Psoas muscle (tissue), 8 donors: ENCODE results near the gene PAK5. TPM values are rescaled to one million over a fixed set of nuclear protein-coding genes. Genes with fewer than 3 reads are reported as not detected.

Source experiments
- ATAC-seq, 4 donors: fragments of 200-7000 bp; cut with Tn5 transposase; one replicate each; pipeline ENCODE4 v1.9.1; 2020; ENCODE audit warnings: moderate library complexity in 3 of 4, mild to moderate bottlenecking in 2 of 4
- DNase-seq, 2 donors: peaks; one replicate each; pipeline ENCODE4 v3.0.0-alpha.2; 2020
- H3K27ac ChIP-seq: fragments of 200-600 bp; one replicate; pipeline ENCODE4 v1.8.0; 2022
- H3K27me3 ChIP-seq, 3 donors: fragments of 200-600 bp in 1 of 3; one replicate each; pipeline versions ENCODE4 v1.6.1 to v1.8.0; 2013 to 2022; ENCODE audit warnings: low read length in 2 of 3, mild to moderate bottlenecking in 2 of 3, moderate library complexity in 1 of 3; ENCODE audit not compliant: insufficient read depth in 3 of 3
- H3K36me3 ChIP-seq, 2 donors: fragments of 200-600 bp in 1 of 2; one replicate each; pipeline versions ENCODE4 v1.6.1 to v1.8.0; 2013 to 2022; ENCODE audit warnings: low read depth in 1 of 2, mild to moderate bottlenecking in 1 of 2, moderate library complexity in 1 of 2; ENCODE audit not compliant: insufficient read depth in 1 of 2
- H3K4me1 ChIP-seq: fragments of 200-600 bp; one replicate; pipeline ENCODE4 v1.8.0; 2022
- H3K4me3 ChIP-seq: fragments of 200-600 bp; one replicate; pipeline ENCODE4 v1.8.0; 2022; ENCODE audit warnings: mild to moderate bottlenecking
- H3K9me3 ChIP-seq: fragments of 200-600 bp; one replicate; pipeline ENCODE4 v1.8.0; 2022
- CTCF ChIP-seq: fragments of 200-600 bp; IDR thresholded peaks from one replicate; pipeline ENCODE4 v1.8.0; 2022; ENCODE audit warnings: antibody characterized with exemption
- WGBS, 3 donors: extraction: QIAGEN DNeasy Blood & Tissue Kit; methylation state at CpG; one replicate each; pipeline versions ENCODE4 v1.1.6 to v1.1.7; 2013; 5-methylcytosine and 5-hydroxymethylcytosine counted together
- intact Hi-C, 2 donors: fragments of 100-400 bp; cut with DNase I; formaldehyde crosslinking; loops; one replicate each; pipeline versions ENCODE4 v1.11.0 to v1.14.2; 2022
- polyA plus RNA-seq, 3 donors: library from polyadenylated mRNA; stranded (reverse); fragments of 200-250 nt; gene quantifications; one replicate each; pipeline ENCODE4 v1.2.3, GENCODE V29; 2013
- total RNA-seq, 4 donors: library from RNA; stranded (reverse); fragmentation: NEBNext Ultra II Directional in 2 of 4; extraction: Animal tissue kit (Norgen Biotek cat#: 25700) in 2 of 4; gene quantifications; one replicate each; pipeline versions ENCODE4 v1.2.1 to v1.2.4, GENCODE V29; 2021 to 2023
- donor health status: healthy with polysubstance abuse.
- donor health status: DM: no; HTN: no; CAD: no; lungs with moderate emphysema.
- donor health status: Bipolar disorder and iron deficiency.
- donor health status: healthy.
- donor health status: DM: yes; HTN: yes; CAD: no.
- donor health status: DM: no; HTN: no; CAD: no.
- donor health status: DM: no; HTN: no; CAD: no.
- donor health status: DM: yes; HTN: yes; CAD: no.

Gene PAK5
- total and polyA plus RNA-seq, 7 donors = 0.01 TPM; not detected in 6

GRCh38 chr20:9555781-9556180, 283.1 kb downstream of the PAK5 start:
- Histone ChIP-seq H3K9me3 (no peaks in the 10 kb centered on the region), H3K27ac (no peak overlapping the region), H3K36me3 (no peaks in the 10 kb centered on the region), H3K4me3 (no peak overlapping the region), H3K27me3 (no peaks in the 10 kb centered on the region), H3K4me1 (no peaks in the 10 kb centered on the region)
- ATAC-seq (no peak), DNase-seq (no peak)
- no peak for TF ChIP-seq CTCF
- 81 to 90% (median 82%) methylated on average over 2 of the region's 2 CpGs for WGBS, 3 donors
- intact Hi-C loops = no loop called here

- ATAC-seq (no peak), DNase-seq (no peak)
- H3K4me3 ChIP-seq = no peak overlapping the region
- WGBS, 3 donors = 67 to 73% (median 67%) methylated on average over 4 of the region's 4 CpGs
- no peaks in the 10 kb centered on the region for H3K9me3 ChIP-seq
- TF ChIP-seq CTCF = no peak
- no peak overlapping the region for H3K27ac ChIP-seq
- intact Hi-C loops = no loop called here
- H3K27me3 ChIP-seq = peaks cover 0 to 3% (median 0%) of the 10 kb centered on the region in 3 donors
- H3K4me1 ChIP-seq = no peaks in the 10 kb centered on the region
- H3K36me3 ChIP-seq = no peaks in the 10 kb centered on the region
Observed at GRCh38 chr20:9551808-9552550, 286.9 kb downstream of the PAK5 start.

- Histone ChIP-seq H3K9me3 (no peaks in the 10 kb centered on the region), H3K4me1 (no peaks in the 10 kb centered on the region), H3K36me3 (no peaks in the 10 kb centered on the region), H3K4me3 (no peak overlapping the region), H3K27ac (no peak overlapping the region), H3K27me3 (peaks cover 0 to 3% (median 0%) of the 10 kb centered on the region in 3 donors)
- DNase-seq (no peak), ATAC-seq (no peak)
- 59 to 63% (median 62%) methylated on average over 2 of the region's 2 CpGs for WGBS, 3 donors
- TF ChIP-seq CTCF = no peak
- intact Hi-C loops = no loop called here
Observed at GRCh38 chr20:9550871-9551270, 288.0 kb downstream of the PAK5 start.

GRCh38 chr20:9550283-9550682, 288.6 kb downstream of the PAK5 start:
- intact Hi-C loops = no loop called here
- H3K9me3 ChIP-seq = no peaks in the 10 kb centered on the region
- no peaks in the 10 kb centered on the region for H3K36me3 ChIP-seq
- no peak for ATAC-seq
- WGBS, 3 donors = 78 to 100% (median 86%) methylated on average over 1 of the region's 1 CpG
- no peak for DNase-seq
- no peak overlapping the region for H3K27ac ChIP-seq
- no peaks in the 10 kb centered on the region for H3K4me1 ChIP-seq
- no peak for TF ChIP-seq CTCF
- H3K4me3 ChIP-seq = no peak overlapping the region
- peaks cover 0 to 3% (median 0%) of the 10 kb centered on the region in 3 donors for H3K27me3 ChIP-seq

GRCh38 chr20:9543214-9543613, 295.7 kb downstream of the PAK5 start:
- no peak for DNase-seq
- Histone ChIP-seq H3K9me3 (no peaks in the 10 kb centered on the region), H3K27me3 (peaks cover 0 to 3% (median 0%) of the 10 kb centered on the region in 3 donors), H3K4me3 (no peak overlapping the region), H3K4me1 (no peaks in the 10 kb centered on the region), H3K27ac (no peak overlapping the region), H3K36me3 (no peaks in the 10 kb centered on the region)
- no peak for TF ChIP-seq CTCF
- ATAC-seq = no peak
- intact Hi-C loops = no loop called here
- WGBS, 3 donors = 50 to 68% (median 61%) methylated on average over 4 of the region's 4 CpGs
